DND-41 (cell line): ENCODE results near the gene TESMIN.

Experiments
- ATAC-seq: fragments of 200-7000 bp; cut with Tn5 transposase; 3 replicates; pipeline ENCODE4 v1.9.1; 2021; ENCODE audit warnings: low read depth; ENCODE audit not compliant: insufficient read depth
- DNase-seq: peaks from one replicate; pipeline ENCODE4 v3.0.0-alpha.2; 2020
- H2AFZ ChIP-seq: 2 replicates; pipeline ENCODE4 v1.6.0; 2012; ENCODE audit warnings: low read depth, low read length
- H3K27ac ChIP-seq: 2 replicates; pipeline ENCODE4 v1.5.1; 2012; ENCODE audit warnings: low read length, inconsistent platforms
- H3K27me3 ChIP-seq: fragments of 200-600 bp; sonication (generic); 2 replicates; pipeline ENCODE4 v1.6.0; 2012; ENCODE audit warnings: low read length, mild to moderate bottlenecking, inconsistent platforms; ENCODE audit not compliant: insufficient read depth, poor library complexity
- H3K36me3 ChIP-seq: 2 replicates; pipeline ENCODE4 v1.5.1; 2012; ENCODE audit warnings: low read length, inconsistent platforms; ENCODE audit not compliant: insufficient read depth
- H3K4me1 ChIP-seq: 2 replicates; pipeline ENCODE4 v1.5.1; 2012; ENCODE audit warnings: mild to moderate bottlenecking, low read length; ENCODE audit not compliant: insufficient read depth
- H3K4me2 ChIP-seq: 2 replicates; pipeline ENCODE4 v1.6.0; 2012; ENCODE audit warnings: mild to moderate bottlenecking, moderate library complexity, low read length, inconsistent platforms; ENCODE audit not compliant: insufficient read depth
- H3K4me3 ChIP-seq, 2 experiments: fragments of 200-600 bp in 1 of 2; shearing (Covaris generic) in 1 of 2; 2 replicates each; pipeline ENCODE4 v1.5.1; 2012 to 2016; ENCODE audit warnings: inconsistent platforms in 2 of 2, low read length in 2 of 2, mild to moderate bottlenecking in 2 of 2, low read depth in 1 of 2, moderate library complexity in 1 of 2
- H3K79me2 ChIP-seq: 2 replicates; pipeline ENCODE4 v1.6.0; 2012; ENCODE audit warnings: low read length, inconsistent platforms; ENCODE audit not compliant: insufficient read depth
- H3K9ac ChIP-seq: 2 replicates; pipeline ENCODE4 v1.6.0; 2012; ENCODE audit warnings: low read depth, mild to moderate bottlenecking, inconsistent platforms, low read length, moderate library complexity
- H3K9me3 ChIP-seq: 2 replicates; pipeline ENCODE4 v1.5.1; 2012; ENCODE audit warnings: low read length, moderate library complexity, mild to moderate bottlenecking, inconsistent platforms; ENCODE audit not compliant: insufficient read depth, severe bottlenecking
- H4K20me1 ChIP-seq: 2 replicates; pipeline ENCODE4 v1.6.0; 2012; ENCODE audit warnings: low read length; ENCODE audit not compliant: insufficient read depth
- EZH2 ChIP-seq: IDR thresholded peaks from 3 replicates; pipeline ENCODE4 v1.6.1; 2012; ENCODE audit warnings: borderline replicate concordance, low read depth, mild to moderate bottlenecking, moderate library complexity, low read length, inconsistent platforms; ENCODE audit not compliant: severe bottlenecking
- TF ChIP-seq, protein P1 (sequence below): IDR thresholded peaks from 2 replicates; pipeline ENCODE4 v1.5.1; 2012; ENCODE audit warnings: borderline replicate concordance, low read length, moderate library complexity, mild to moderate bottlenecking; ENCODE audit not compliant: poor library complexity, severe bottlenecking; ENCODE audit errors: extremely low read depth

The TESMIN gene

DNA sequence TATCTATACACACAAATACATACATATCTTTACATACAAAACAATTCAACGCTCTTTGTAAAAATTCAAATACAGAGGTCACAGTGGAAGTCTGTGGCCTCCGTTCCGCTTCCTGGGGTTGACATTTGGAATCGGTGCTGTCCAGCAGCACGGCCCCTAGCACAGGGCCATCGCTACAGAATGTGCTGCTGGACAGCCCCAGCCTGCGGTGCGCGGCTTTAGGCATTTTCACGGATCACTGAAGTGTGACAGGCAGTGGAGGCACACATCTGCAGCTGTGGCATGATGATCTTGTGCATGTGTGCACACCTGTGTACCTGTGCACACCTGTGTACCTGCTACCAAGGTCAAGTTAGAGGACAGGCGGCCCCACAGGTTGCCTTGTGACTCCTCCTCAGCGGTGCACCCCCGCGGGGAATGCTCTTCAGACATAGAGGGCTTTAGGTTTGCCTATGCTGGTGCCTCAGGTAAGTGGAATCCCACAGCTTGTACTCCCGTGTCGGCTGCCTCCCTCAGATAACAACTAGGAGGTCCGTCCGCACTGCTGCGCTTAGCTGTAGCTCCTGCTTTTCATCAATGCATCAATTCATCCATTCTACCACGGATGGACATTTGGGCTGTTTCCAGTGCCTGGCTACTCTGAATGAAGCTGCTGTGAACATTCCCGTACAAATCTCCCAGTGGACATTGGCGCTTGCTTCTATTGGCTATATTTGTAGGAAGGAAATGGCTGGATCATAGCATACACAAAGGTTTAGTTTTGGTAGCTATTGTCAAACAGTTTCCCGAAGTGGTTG is 37.1 kb downstream of the TESMIN start:
- DNase-seq (no peak), ATAC-seq (no peak)
- Histone ChIP-seq H4K20me1 (no peaks in the 10 kb centered on the region), H3K27me3 (peaks cover 3% of the 10 kb centered on the region), H3K27ac (no peak overlapping the region), H3K4me1 (no peaks in the 10 kb centered on the region), H3K9ac (no peak overlapping the region), H2AFZ (no peak overlapping the region), H3K9me3 (no peaks in the 10 kb centered on the region), H3K4me2 (no peak overlapping the region), H3K4me3 (no peak overlapping the region), H3K79me2 (no peaks in the 10 kb centered on the region), H3K36me3 (no peaks in the 10 kb centered on the region)
- no peak for TF ChIP-seq EZH2
- TF ChIP-seq, protein P1, sequence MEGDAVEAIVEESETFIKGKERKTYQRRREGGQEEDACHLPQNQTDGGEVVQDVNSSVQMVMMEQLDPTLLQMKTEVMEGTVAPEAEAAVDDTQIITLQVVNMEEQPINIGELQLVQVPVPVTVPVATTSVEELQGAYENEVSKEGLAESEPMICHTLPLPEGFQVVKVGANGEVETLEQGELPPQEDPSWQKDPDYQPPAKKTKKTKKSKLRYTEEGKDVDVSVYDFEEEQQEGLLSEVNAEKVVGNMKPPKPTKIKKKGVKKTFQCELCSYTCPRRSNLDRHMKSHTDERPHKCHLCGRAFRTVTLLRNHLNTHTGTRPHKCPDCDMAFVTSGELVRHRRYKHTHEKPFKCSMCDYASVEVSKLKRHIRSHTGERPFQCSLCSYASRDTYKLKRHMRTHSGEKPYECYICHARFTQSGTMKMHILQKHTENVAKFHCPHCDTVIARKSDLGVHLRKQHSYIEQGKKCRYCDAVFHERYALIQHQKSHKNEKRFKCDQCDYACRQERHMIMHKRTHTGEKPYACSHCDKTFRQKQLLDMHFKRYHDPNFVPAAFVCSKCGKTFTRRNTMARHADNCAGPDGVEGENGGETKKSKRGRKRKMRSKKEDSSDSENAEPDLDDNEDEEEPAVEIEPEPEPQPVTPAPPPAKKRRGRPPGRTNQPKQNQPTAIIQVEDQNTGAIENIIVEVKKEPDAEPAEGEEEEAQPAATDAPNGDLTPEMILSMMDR = no peak

DNA sequence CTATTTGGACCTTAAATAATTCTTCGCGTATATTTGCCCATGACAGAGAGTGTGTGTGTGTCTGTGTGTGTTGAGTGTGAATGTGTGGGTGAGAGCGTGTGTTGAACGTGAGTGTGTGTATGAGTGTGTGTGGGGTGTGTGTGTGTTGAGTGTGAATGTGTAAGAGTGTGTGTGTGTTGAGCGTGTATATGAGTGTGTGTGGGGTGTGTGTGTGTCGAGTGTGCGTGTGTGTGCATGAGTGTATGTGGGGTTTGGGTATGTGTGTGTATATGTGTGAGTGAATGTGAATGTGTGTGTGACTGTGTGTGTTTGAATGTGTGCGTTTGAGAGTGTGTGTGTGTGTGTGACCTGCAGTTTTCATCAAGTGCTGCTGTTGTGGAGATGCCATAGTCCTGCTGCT is 40.2 kb downstream of the TESMIN start:
- Histone ChIP-seq H3K27ac (no peak overlapping the region), H3K4me1 (no peaks in the 10 kb centered on the region), H3K9ac (no peak overlapping the region), H3K79me2 (no peaks in the 10 kb centered on the region), H3K9me3 (no peaks in the 10 kb centered on the region), H2AFZ (no peak overlapping the region), H4K20me1 (no peaks in the 10 kb centered on the region), H3K36me3 (no peaks in the 10 kb centered on the region), H3K27me3 (peaks cover 3% of the 10 kb centered on the region), H3K4me2 (no peak overlapping the region), H3K4me3 (no peak overlapping the region)
- DNase-seq (no peak), ATAC-seq (no peak)
- TF ChIP-seq, protein P1 = no peak
- TF ChIP-seq EZH2 = no peak

DNA sequence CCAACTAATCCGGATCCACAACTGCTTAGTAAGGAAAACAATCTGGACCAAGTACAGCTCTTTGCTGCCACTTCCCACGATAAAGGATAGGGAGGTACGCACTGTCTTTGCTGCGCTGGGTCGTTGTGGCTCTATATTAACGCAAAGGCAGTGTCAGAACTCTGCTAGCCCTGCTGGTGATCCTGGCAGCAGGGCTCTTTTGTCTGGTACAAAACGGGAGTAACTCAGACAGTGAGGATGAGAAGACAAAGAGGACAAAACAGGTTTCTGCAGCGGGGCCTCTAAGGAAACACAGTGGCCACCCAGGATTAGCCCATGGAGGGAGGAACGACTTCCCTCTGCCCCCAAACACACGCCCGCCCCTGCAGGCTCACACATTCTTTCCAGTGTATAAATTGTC is 40.9 kb downstream of the TESMIN start:
- H3K27ac ChIP-seq = no peak overlapping the region
- no peaks in the 10 kb centered on the region for H3K4me1 ChIP-seq
- DNase-seq = no peak
- H3K9ac ChIP-seq = no peak overlapping the region
- no peaks in the 10 kb centered on the region for H3K36me3 ChIP-seq
- H3K79me2 ChIP-seq = no peaks in the 10 kb centered on the region
- H4K20me1 ChIP-seq = no peaks in the 10 kb centered on the region
- TF ChIP-seq, protein P1 = no peak
- TF ChIP-seq EZH2 = no peak
- no peak for ATAC-seq
- H3K9me3 ChIP-seq = no peaks in the 10 kb centered on the region
- H3K4me2 ChIP-seq = no peak overlapping the region
- H3K27me3 ChIP-seq = peaks cover 3% of the 10 kb centered on the region
- H3K4me3 ChIP-seq = no peak overlapping the region
- H2AFZ ChIP-seq = no peak overlapping the region

DNA sequence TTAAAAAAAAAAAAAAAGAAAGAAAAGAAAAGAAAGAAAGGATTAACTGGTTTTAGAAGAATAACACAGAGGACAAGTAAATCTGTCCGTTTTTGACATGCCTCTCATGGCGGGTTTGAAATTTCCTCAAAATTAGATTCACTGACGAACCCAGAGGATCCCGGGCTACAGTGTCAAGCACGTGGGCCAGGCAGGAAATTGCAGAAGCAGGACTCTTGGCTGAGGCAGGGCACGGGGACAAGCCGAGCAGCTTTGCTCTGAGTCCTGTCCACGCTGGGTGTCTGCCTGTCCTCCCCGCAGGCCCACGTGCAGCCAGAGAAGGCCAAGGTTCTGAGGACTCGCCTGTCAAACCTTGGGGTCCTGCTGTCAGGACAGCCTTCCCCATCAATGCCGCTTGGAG is 42.3 kb downstream of the TESMIN start:
- Histone ChIP-seq H3K9me3 (no peaks in the 10 kb centered on the region), H3K4me2 (no peak overlapping the region), H3K4me3 (no peak overlapping the region), H2AFZ (no peak overlapping the region), H4K20me1 (no peaks in the 10 kb centered on the region), H3K4me1 (no peaks in the 10 kb centered on the region), H3K27ac (no peak overlapping the region), H3K79me2 (no peaks in the 10 kb centered on the region), H3K36me3 (no peaks in the 10 kb centered on the region), H3K9ac (no peak overlapping the region), H3K27me3 (peaks cover 3% of the 10 kb centered on the region)
- ATAC-seq (no peak), DNase-seq (no peak)
- TF ChIP-seq EZH2 = no peak
- TF ChIP-seq, protein P1 = no peak
